K562 treated with DMSO at 1 percent for 12 hours (cell line): ENCODE results near the gene PGK1. TPM values are rescaled to one million over a fixed set of nuclear protein-coding genes. Genes with fewer than 3 reads are reported as not detected.

ENCODE experiments used
- total RNA-seq: library from RNA; unstranded; fragments of 300-600 nt; gene quantifications from 2 replicates; pipeline ENCODE4 v1.2.3, GENCODE V29; 2022; ENCODE audit not compliant: insufficient read depth

PGK1 gene
- total RNA-seq: 128 and 136 TPM in 2 replicates

GRCh38 chrX:78103623-78104446 is at the start of gene PGK1:
PGK1 (plus strand) TSS chrX:78104248; CDS start chrX:78104341, 93 bp downstream.

GRCh38 chrX:78139160-78140123 is 35.4 kb downstream of the PGK1 start, which contains the start of gene TAF9B:
TAF9B (minus strand) TSS chrX:78139650; CDS start chrX:78139611, 39 bp downstream.

Other genes starting within 250 kb of the PGK1 start
- gene MAGT1, start 208.8 kb upstream of the PGK1 start, total RNA-seq: 11.7 and 27.6 TPM in 2 replicates
- gene COX7B, start 204.8 kb upstream of the PGK1 start, total RNA-seq: 461 and 627 TPM in 2 replicates
- 0.99 and 6.2 TPM in 2 replicates for gene ATP7A, start 193.6 kb upstream of the PGK1 start, total RNA-seq
- gene PGAM4, start 134.6 kb upstream of the PGK1 start, total RNA-seq: not detected in 2 replicates
- gene TAF9B, start 35.4 kb downstream of the PGK1 start, total RNA-seq: 4.5 and 15.1 TPM in 2 replicates
- gene CYSLTR1, start 223.4 kb downstream of the PGK1 start, total RNA-seq: not detected in 2 replicates